ENCODE measurements around the gene CMTM4. TPM values are rescaled to one million over a fixed set of nuclear protein-coding genes. Genes with fewer than 3 reads are reported as not detected.
A peak's percentile ranks its signal among the peaks of the same experiment; 100 is the strongest.

CMTM4 gene
- total and polyA plus RNA-seq, 2 of the 4 experiments (the other 2 are of a cell fraction): 9.0 to 14.5 TPM

- no TSS peak for BruUV-seq (replicated peaks)
- Histone ChIP-seq H4K91ac (ENCODE audit: insufficient read depth, low read depth, low read length) (peak overlapping the region; percentile 72), H3K4me2 (ENCODE audit: low read depth, low read length) (peak overlapping the region; percentile 21; the same call in 1 of the 2 replicates), H3K27me3 (ENCODE audit: control insufficient read depth, insufficient read depth, low read length) (no peaks in the 10 kb centered on the region), H3K79me1 (ENCODE audit: low read depth in 1 of 2, low read length in 2 of 2) (0 out of 4 replicates have a peak, but pooled peaks cover 0 to 6% of the 10 kb centered on the region in 2 experiments), H3K9ac (ENCODE audit: low read depth, low read length) (no peak overlapping the region), H2BK20ac (ENCODE audit: low read depth, low read length) (peak overlapping the region; percentile 86), H3K56ac (ENCODE audit: extremely low read depth, insufficient read depth, low read length) (peak overlapping the region; percentile 22; the same call in 1 of the 2 replicates), H4K5ac (ENCODE audit: low read depth, low read length) (peak overlapping the region; percentile 72), H3K4me3 (ENCODE audit: insufficient read depth, low read depth, low read length) (no peak overlapping the region), H3K23ac (ENCODE audit: low read depth, low read length) (peak overlapping the region; percentile 54; the same call in 1 of the 2 replicates), H3K9me3 (ENCODE audit: control insufficient read depth, insufficient read depth, low read length) (no peaks in the 10 kb centered on the region), H3K9me1 (ENCODE audit: insufficient read depth, low read length) (peaks cover 27% of the 10 kb centered on the region), H3K27ac (ENCODE audit: insufficient read depth, low read length) (peak overlapping the region; percentile 8; the same call in 1 of the 2 replicates), H3K4me1 (ENCODE audit: control insufficient read depth, insufficient read depth, low read length) (peaks cover 37% of the 10 kb centered on the region), H2AFZ (replicated peaks; ENCODE audit: low read length, poor library complexity) (no peak overlapping the region), H3K4ac (ENCODE audit: low read depth, low read length) (peak overlapping the region; percentile 75), H3K36me3 (ENCODE audit: control insufficient read depth, insufficient read depth, low read length) (no peaks in the 10 kb centered on the region), H2AK5ac (ENCODE audit: low read depth, low read length) (peak overlapping the region; percentile 55), H2BK5ac (ENCODE audit: low read depth, low read length, poor library complexity, severe bottlenecking) (peak overlapping the region; percentile 73), H2BK120ac (ENCODE audit: low read depth, low read length) (peak overlapping the region; percentile 74), H2AK9ac (replicated peaks; ENCODE audit: low read depth, low read length, poor library complexity) (peak overlapping the region; percentile 38), H3K18ac (ENCODE audit: low read depth, low read length) (peak overlapping the region; percentile 33), H2BK15ac (ENCODE audit: low read depth, low read length) (peak overlapping the region; percentile 75; the same call in 2 of the 3 replicates), H4K20me1 (ENCODE audit: insufficient read depth, low read length) (peaks cover 9% of the 10 kb centered on the region; the same call in 1 of the 2 replicates), H4K8ac (ENCODE audit: low read depth in 2 of 2, low read length in 2 of 2) (peak overlapping the region; percentile 16 to 78; a peak in 3 of 4 replicates), H3K14ac (replicated peaks; ENCODE audit: low read depth, low read length) (peak overlapping the region; percentile 63)
- TF ChIP-seq MAZ (IDR thresholded peaks at IDR 0.05; ENCODE audit: borderline replicate concordance, low read depth, low read length) (no peak), RAD21 (IDR thresholded peaks at IDR 0.05; ENCODE audit: low read length) (no peak), CTCF (conservative IDR thresholded peaks at IDR 0.05; ENCODE audit: low read depth, low read length) (no peak), CEBPB (IDR thresholded peaks at IDR 0.05; ENCODE audit: low read depth, low read length) (peak; percentile 53; the same call in 1 of the 2 replicates)
- WGBS, 2 experiments (ENCODE audit: extremely low coverage in 2 of 2, insufficient read length in 1 of 2): no CpG with 5 or more reads among the region's 12 CpGs
- ATAC-seq (ENCODE audit: low read depth) (no peak), DNase-seq (peak; percentile 65)
- ChIA-PET POLR2A (ENCODE audit: unreplicated experiment) (no interaction called here), CTCF (interaction anchor here (0.6 to 1.2 kb wide), 3 partner anchors 11 to 31 kb away, joined by 3 to 4 read pairs (median 3); no protein-coding TSS in a partner anchor)
- intact Hi-C loops (cut with micrococcal nuclease): no loop called here
- in situ Hi-C loops (cut with MboI; ENCODE audit: low sequenced_read_pairs): no loop called here
- dilution Hi-C loops (cut with HindIII; ENCODE audit: low sequenced_read_pairs, unreplicated experiment): no loop called here
These were observed 76.8 kb downstream of the CMTM4 start for GRCh38 chr16:66619534-66620428.

Measured in IMR-90 (cell line).